ENCODE data around the gene RIN2.
A peak's percentile ranks its signal among the peaks of the same experiment; 100 is the strongest.
"Not testable (repeated sequence)": the region's sequence is repeated elsewhere in the genome, so short reads cannot be mapped to it uniquely, and the experiment has no call there.

Gene RIN2

DNA sequence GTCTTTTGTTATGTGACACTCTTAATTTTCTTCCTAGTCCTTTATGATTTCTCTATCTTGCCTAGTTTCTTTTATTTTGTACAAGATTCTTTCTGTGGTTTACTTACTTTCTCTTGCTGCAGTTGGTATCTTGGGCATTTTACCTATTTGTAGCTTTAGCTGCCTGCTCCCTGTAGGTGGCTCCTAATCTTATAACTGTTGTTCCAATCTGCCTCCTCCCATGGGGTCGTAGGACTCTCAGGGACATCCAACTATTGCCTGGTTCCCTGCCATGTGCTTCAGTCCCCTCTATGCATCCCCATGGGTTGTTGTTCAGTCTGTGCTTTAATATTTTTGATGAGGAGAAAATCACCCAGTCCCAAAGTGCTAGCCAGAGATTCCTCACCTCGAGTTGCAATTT, 31.4 kb downstream of the RIN2 start:
- no peak for DNase-seq

DNA sequence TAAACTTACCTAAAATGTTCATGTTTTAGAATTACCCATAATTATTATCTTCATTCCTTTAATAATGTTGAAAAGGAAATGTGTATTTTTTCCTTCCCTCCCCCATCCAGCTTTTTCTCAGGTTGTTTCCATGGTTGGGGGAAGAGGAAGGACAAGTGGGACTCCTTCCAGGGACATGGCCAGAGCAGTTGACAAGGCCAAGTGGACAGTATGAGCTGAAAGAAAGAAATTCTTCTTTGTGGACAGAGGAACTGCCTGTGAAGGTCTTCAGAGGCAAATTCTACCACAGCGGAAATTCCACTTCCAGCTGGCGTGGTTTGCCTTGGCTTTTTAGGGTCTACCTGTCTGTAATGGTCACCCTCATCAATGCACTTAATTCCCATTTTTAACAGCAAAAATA, 33.8 kb downstream of the RIN2 start:
- no peak for DNase-seq

- DNase-seq: no peak
Measured at GRCh38 chr20:19793716-19794115, 35.7 kb downstream of the RIN2 start.

- no peak for DNase-seq
Measured at GRCh38 chr20:19794941-19795340, 36.9 kb downstream of the RIN2 start.

GRCh38 chr20:19799325-19799724, 41.3 kb downstream of the RIN2 start:
- DNase-seq: no peak

- DNase-seq: no peak
Measured at GRCh38 chr20:19802099-19802491, 44.0 kb downstream of the RIN2 start.

GRCh38 chr20:19802492-19803158, 44.6 kb downstream of the RIN2 start:
- no peak for DNase-seq

DNA sequence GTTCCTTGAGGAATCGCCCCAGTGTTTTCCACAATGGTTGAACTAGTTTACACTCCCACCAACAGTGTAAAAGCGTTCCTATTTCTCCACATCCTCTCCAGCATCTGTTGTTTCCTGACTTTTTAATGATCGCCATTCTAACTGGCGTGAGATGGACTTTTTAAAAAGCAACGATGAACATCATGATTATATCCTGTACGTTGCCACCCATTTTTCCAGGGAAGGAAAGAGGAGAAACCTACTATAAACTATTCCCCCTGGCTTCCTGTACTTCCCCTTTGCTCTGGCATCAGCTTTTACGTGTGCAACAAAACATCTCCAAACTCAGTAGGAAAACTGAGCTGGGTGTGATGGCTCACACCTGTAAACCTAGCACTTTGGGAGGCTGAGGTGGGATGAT, 48.2 kb downstream of the RIN2 start:
- not testable (repeated sequence) for DNase-seq

GRCh38 chr20:19806806-19807190, 48.7 kb downstream of the RIN2 start:
- peak; percentile 58 to 88 for DNase-seq

- DNase-seq: peak; percentile 58 to 88
Measured at GRCh38 chr20:19807191-19807945, 49.3 kb downstream of the RIN2 start.

Measured in NCI-H2081 (cell line).